HTR-8/SVneo (cell line): ENCODE data around the gene RB1.
A peak's percentile ranks its signal among the peaks of the same experiment; 100 is the strongest.

Source experiments
- DNase-seq: peaks from one replicate; pipeline ENCODE4 v3.0.0; 2011; ENCODE audit warnings: low spot score, mixed read lengths; ENCODE audit not compliant: insufficient read length
- FAIRE-seq: peaks from 2 replicates; lab custom pipeline; 2011; peaks lifted over from hg19 to GRCh38; lab: Jason Lieb, UNC

Gene RB1

DNA sequence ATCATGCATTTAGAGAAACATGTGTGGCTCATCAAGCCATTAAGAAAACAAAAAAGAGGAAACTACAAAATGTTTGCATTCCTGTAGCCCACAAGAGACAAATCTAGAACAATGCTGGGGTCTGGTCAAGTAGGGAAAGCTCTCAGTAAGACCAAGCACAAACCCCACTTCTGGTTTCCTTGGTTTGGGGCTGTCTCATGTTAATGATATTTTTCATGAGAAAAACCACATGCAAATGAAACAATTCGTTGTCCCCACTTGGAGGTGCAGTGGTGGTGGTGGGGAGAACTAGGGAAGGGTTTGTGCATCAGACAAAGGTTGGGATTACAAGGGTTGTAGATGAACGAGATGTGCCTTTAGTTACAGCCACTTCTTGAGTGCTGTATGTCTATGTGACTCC lies 7.0 kb upstream of the RB1 start:
- DNase-seq (no peak), FAIRE-seq (no peak)

DNA sequence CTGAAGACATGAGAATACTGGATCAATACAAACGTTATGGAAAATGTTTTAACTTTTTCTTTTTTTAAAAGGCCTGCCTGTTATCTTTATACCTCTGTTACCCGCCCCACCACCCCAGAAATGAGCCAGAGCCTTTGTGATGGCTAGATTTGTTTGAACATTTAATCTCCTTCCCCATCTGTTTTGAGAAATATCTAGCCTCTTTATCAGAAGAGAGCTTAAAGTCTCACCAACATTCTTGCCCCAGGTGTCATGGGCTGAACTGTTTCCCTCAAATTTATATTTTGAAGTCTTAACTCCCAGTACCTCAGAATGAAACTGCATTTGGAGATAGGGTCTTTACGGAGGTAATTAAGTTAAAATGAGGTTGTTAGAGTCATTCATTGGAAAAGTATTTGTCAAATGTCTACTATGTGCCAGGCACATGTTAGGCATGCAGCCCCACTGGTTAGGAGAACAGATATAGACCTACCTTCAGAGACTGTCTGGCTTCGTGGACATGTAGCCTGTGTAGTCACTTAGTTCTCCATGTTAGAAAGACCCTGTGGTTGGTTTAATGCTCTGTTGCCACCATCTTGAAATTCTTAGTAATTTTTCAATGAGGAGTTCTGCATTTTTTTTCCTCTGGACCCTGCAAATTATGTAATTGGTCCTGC lies 6.3 kb upstream of the RB1 start:
- FAIRE-seq (no peak), DNase-seq (no peak)

DNA sequence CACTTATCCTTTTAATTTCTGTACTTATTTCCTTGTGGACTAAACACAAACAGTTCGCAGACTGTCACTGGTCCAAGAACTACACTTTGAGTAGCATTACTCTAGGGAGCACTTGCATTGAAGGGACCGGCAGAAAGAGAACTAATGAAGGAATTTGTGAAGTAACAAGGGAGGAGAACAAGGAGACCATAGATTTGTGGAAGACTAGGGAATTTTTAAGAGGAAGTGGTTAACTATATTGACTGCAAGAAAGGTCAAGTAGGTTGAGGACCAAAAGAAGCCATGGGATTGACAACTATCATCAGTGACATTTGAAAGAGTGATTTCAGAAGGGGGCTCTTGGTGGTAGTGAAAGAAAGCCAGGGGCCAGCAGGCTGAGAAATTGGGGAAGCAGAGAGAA lies 4.0 kb upstream of the RB1 start:
- DNase-seq: no peak
- FAIRE-seq: no peak

DNA sequence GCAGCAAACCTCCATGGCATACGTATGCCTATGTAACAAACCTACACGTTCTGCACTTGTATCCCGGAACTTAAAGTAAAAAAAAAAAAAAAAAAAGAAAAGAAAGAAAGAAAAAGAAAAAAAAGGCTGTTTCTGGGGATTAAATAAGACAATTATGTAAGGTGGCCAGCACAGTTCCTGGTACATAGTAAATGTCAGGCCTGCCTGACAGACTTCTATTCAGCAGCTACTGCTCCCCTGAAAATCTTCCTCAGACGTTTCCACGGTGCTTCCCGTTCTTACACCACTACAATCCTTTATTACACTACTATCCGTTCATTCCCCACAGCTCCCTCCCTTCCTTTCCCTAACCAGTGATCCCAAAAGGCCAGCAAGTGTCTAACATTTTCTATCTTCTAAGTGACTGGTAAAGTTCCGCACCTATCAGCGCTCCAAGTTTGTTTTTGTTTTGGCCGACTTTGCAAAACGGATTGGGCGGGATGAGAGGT lies 636 bp upstream of the RB1 start:
- no peak for FAIRE-seq

DNA sequence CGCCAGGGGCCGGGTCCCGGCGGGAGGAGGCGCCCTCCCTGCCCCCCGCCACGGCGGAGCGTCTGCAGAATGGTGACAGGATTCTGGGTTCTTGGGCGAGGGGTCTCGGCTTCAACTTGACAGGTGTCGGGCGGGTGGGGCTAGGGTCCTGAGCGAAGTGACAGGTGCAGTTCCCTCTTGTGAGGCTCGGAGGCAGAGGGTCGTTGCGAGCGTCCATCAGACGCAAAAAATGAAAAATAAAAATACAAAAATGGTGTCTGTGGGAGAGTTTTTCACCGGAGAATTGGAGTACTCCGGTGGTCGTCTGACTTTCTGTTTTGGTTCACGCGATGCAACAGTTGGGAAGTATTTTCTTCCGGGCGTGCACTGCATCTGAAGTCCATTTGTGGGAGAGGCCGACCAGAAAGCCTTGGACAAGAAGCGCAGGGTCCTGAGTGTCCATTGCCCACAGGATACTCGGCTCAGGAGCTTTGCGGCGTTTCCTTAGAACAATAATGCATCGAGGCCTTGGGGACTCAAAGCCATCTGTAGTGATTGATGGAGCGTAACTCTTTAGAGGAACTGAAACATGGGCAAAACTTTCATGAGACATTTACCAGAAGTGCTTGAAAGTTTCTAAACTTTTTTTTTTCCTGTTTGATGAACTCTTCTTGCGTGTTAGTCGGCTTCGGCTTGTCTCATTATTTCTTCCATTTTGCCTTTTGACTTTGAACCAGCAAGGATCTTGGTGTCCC lies 759 bp downstream of the RB1 start:
- no peak for FAIRE-seq

More for the DNA sequence above, 636 bp upstream of the RB1 start:
- DNase-seq: no peak

DNA sequence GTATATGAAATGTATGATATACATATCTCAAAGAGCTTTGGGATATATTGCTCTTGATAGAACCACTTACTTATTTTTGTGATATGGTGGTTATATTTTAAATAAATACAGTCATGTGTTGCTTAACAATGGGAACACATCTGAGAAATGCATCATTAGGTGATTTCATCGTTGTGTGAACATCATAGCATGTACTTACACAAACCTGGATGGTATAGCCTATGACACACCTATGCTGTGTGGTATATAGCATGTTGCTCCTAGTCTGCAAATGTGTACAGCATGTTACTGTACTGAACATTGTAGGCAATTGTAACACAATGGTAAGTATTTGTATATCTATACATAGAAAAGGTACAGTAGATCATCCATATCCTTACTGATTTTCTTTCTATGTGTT lies 7.7 kb downstream of the RB1 start:
- FAIRE-seq (no peak), DNase-seq (no peak)

More for the DNA sequence above, 759 bp downstream of the RB1 start:
- DNase-seq: peak; percentile 8

DNA sequence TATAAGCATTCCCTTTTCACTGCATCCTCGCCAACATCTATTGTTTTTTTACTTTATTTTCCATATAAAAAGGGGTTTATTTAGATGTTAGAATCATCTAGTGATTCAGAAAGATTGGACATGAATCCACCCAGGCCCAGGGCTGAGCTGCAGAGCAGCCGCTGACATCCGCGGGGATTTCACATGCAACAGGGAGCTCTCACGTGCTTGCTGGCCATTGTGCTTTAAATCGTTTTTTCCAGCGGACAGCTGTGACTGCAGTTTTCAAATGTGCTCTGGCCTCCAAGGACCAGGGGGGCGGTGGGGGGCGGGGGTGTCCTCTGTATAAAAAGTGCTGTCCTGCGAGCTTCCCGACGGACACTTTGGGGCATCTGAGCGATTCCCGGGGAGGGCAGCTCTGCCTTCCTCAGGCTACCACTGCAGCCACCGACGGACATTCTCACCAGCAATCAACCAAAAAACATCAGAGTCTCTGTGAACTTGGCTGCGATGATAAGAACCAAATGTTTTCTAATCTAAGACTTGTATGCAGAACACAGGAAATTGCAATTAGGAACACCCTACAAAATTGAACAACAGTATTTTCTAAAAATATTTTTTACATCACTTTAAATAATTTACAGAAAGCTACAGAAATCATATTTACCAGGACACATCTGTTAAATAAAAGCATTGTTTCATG lies 12.6 kb downstream of the RB1 start:
- DNase-seq: no peak
- FAIRE-seq: no peak

DNA sequence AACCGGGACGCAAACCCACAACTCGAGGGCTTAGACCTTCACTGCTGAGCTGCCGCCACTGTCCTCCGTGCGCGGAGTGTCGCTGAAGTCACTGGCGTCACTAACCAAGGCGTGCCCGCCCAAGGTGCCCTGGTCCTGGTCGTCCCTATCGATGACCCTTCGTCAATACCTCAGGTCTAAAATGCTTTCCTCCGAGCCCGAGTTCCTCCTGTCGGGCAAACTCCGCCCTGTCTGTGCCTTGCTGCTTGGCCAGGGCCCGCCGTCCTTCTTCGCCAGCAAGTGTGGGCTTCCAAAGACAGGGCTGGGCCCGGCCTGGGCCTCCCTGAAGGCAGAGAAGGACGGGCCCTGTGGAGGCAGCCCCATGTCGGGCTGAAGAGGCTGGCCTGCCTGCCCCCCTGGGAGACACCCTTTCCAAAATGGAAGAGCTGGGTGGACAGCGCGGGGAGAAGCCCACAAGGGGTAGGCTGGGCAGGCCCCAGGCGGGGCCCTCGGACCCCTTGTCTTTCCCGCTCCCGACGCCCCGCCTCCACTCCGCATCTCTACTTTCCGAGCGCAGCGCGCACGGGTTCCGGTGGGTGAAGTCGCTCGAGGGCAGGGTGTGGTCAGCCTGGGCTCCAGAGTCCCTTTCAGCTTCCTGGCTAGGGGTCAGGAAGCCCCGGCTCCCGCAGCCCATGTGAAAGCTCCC lies 13.4 kb downstream of the RB1 start:
- DNase-seq: no peak
- FAIRE-seq: no peak

DNA sequence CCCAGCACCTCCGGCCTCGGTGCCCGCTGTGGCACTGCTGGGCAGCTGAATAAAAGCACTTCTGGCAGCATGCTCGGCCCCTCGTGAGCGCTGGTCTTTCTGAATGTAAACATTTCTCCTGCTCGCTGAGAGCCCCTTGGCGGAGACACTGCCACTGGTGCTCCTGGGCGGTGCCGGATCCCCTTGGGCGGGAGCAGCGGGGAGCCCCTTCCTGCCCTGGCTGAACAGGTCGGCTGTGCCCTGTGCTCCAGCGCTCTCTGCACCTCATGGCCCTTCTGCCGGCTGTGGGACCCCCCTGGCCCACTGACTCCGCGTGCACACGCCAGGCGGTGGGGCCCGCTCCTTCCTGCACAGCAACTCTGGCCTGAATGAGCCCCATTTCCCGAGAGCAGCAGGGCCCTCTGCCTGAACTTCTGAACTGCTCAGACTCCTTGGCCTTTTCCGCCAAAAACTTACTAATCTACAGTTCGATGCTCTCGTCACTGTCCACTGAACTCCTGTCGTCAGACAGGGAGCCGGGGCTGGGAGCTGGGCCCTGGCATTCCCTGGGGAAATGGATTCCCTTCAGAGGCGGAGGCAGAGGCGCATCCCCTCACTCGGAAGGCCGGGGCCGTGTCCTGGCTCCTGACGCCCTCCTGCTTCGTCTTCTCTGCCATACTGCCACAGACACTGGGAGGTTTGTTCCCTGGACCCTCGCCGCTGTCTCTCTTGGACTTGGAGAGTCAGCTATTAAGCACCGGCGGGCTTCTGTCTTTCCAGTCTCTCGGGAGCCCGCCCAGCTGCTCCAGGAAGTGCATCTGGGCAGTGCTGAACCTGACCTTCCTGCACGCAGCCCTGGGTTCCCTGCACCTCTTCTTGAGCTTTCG lies 14.2 kb downstream of the RB1 start:
- FAIRE-seq: no peak
- no peak for DNase-seq

DNA sequence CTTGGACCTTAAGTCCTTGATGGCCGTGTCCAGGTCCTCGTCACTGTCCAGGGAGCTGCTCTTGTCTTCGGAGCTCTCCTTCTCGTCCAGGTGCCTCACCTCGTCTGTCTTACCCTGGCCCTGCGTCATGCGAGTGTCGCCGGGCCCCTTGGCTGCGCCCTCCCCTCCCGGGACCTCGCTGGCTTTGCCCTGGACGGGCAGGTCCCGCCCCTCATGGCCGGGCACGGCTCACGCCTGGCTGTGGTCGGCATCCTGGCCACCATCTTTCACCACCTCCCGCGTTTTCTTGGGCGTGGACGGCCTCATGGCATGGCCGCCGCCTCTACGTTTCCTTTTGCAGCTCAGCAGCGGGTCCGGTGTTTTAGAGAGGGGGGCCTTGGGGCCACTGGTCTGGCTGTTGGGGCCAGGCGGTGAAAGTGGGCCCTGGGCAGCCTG lies 14.8 kb downstream of the RB1 start:
- no peak for FAIRE-seq
- DNase-seq: no peak

DNA sequence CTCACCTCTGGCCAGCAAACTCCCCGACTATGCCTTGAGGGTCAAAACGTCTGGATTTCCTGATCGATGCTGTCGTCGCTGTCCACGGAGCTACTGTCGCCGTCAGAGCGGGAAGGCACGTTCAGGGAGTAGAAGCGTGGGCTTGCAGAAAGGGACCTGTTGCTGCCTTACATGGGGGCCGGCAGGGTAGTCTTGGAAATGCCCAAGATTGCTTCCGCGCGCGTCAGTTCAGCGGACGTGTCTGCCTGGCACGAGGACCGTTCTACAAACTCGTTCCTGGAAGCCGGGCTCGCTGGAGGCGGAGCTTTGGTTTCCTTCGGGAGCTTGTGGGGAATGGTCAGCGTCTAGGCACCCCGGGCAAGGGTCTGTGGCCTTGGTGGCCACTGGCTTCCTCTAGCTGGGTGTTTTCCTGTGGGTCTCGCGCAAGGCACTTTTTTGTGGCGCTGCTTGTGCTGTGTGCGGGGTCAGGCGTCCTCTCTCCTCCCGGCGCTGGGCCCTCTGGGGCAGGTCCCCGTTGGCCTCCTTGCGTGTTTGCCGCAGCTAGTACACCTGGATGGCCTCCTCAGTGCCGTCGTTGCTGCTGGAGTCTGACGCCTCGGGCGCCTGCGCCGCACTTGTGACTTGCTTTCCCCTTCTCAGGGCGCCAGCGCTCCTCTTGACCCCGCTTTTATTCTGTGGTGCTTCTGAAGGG lies 15.4 kb downstream of the RB1 start:
- FAIRE-seq (no peak), DNase-seq (no peak)

DNA sequence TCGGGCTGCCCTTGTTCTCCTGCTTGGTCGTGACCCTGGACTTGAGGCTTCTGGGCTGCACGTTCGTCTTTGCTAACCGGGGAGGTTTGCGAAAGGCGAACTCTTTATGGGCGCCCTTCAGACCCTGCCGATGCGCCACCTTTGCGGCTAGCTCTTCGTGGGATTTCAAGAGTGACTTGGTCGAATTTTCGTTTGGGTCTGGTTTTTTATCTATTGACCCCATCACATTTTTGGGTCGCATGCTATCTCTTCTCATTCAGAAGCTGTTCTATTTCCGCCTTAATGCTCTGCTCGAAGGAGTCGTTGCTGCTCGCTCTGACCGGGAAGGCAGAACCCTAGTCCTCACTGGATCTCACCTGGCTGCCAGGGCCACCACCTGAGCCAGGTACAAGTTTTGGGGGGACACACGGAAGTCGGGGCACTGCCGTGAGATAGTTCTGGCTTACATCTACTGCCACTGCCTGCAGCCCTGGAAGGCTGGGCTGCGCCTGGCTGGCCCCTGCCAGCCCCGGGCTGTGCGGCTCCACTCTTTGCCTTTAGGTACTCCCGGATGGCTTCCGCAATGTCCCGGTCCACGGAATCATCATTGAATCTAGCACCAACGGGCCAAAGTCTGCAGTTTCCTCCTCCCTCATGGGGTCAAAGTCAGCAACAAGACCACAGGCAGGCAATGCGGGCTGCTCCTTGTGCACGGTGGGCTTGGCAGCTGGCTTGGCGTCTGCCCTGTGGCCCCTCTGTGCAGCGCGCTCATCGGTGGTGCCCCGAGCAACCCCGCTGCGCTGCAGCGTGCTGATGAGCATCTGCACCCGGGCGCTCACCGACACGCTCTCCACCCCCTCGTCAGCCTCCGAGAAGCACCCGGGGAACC lies 16.2 kb downstream of the RB1 start:
- no peak for FAIRE-seq
- no peak for DNase-seq

DNA sequence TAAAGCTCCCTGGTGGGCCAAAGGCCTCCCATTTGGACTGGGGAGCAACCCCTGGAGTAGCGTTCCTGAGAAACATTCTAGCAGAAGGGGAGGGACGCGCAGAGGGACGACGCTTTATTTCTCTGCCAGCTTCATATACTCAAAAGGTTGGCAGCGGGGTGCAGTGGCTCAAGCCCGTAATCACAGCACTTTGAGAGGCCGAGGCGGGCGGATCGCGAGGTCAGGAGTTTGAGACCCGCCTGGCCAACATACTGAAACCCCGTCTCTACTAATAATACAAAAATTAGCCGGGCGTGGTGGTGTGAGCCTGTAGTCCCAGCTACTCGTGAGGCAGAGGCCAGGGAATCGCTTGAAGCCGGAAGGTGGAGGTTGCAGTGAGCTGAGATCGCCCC lies 16.8 kb downstream of the RB1 start:
- no peak for DNase-seq
- no peak for FAIRE-seq

DNA sequence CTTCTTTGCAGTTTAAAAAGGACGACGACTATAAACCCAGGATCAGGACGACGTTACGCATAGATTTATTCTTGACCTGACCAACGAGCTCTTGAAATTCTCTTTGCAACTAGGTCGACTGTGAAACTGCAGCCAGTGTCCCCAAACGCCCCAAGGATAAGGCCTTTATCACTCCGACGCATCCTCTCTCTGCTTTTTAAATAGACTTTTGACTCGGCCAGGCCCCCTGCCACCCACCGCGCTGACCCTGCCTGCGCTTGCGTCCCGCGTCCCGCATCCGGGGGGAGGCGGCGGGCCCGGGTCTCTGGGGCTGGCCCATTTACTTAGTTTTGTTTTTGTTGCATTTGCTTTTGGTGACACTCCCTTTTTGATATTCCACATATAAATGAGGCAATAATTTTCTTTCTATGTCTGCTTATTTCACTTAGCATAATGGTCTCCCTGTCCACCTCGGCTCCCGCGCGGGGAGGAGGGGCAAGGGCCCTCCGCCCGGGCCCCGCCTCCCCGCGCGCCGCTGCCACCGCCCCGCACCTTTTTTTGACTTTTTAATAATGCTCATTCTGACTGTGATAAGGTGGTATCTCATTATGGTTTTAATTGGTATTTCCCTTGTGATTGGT lies 17.4 kb downstream of the RB1 start:
- no peak for FAIRE-seq
- DNase-seq: no peak

DNA sequence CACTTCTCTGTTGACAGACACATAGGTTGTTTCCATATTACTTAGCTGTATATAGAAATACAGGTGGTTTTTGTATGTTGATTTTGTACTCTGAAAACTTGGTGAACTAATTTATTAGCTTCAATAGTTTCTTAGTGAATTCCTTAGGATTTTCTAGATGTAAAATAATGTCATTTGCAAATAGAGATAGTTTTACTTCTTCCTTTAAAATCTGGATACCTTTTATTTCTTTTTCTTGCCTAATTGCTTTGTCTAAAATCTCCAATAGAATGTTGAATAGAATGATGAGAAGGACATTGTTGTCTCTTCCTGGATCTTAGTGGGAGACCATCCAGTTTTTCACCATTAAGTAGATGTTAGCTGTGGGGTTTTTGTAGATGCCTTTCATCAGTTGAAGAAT lies 18.7 kb downstream of the RB1 start:
- FAIRE-seq: no peak

DNA sequence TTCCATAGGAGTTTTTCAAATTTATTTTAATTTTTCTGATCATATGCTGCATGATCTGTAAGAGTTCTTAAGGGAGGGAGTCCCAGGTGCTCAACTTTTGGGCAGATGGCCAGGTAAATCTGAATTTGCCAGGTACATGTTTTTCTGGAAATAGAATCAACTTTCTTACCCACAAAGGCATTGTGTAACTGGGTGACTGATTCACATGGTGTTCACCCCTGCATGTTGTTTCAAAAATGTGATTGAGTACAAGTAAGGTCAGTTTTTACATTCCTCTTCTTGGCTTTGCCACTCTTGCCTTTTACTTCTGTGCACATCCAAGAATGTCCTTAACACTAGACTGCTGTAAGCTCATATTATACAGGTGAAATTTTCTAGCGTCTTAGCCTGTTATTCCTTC lies 30.4 kb downstream of the RB1 start:
- FAIRE-seq: no peak
- no peak for DNase-seq

More for the DNA sequence above, 18.7 kb downstream of the RB1 start:
- DNase-seq: no peak

DNA sequence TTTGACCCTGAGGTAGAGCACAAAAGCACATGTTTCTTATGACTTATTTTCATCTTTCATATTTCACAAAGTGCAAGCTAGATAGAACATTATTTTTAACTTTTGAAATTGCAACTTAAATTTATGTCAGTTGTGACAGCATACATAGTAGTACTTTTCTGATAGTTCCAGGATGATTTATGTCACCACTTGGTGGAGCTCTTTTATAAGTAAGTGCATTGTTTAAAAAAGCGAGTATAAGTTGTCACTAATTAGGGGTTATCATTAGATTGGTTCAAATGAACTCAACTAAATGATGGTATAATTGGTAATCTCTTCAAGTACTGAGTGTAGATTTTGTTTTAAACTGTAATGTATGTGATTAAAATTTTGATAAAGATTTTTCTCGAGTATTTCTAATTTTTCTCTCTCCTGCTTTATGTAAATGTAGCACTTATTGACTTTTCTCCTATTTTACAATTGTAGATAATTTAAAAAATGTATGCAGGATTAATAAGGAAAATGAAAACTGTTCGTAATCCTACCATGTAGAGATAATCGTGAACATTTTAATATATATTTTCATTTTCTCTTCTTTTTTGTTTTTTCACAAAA lies 31.1 kb downstream of the RB1 start:
- no peak for DNase-seq
- FAIRE-seq: no peak
